GM12891 (cell line): ENCODE results near the gene HERPUD1.

Experiments used
- DNase-seq: peaks from one replicate; pipeline ENCODE4 v3.0.0; 2011; ENCODE audit warnings: low spot score; ENCODE audit not compliant: insufficient read length
- FAIRE-seq: peaks from 2 replicates; lab custom pipeline; 2011; peaks lifted over from hg19 to GRCh38; lab: Jason Lieb, UNC
- PAX5 ChIP-seq: IDR thresholded peaks from 2 replicates; pipeline ENCODE4 v1.6.1; 2011; ENCODE audit warnings: low read length, moderate library complexity, mild to moderate bottlenecking; ENCODE audit not compliant: insufficient read depth, severe bottlenecking
- POLR2A ChIP-seq: IDR thresholded peaks from 2 replicates; pipeline ENCODE4 v1.6.1; 2011; ENCODE audit warnings: low read depth, low read length, control low read depth
- POLR2AphosphoS5 ChIP-seq: IDR thresholded peaks from 2 replicates; pipeline ENCODE4 v1.6.1; 2011; ENCODE audit warnings: low read depth, low read length, control low read depth
- POU2F2 ChIP-seq: IDR thresholded peaks from 2 replicates; pipeline ENCODE4 v1.6.1; 2011; ENCODE audit warnings: low read depth, mild to moderate bottlenecking, control low read depth, low read length, moderate library complexity
- SPI1 ChIP-seq: IDR thresholded peaks from 2 replicates; pipeline ENCODE4 v1.6.1; 2011; ENCODE audit warnings: low read depth, low read length, control low read depth
- TAF1 ChIP-seq: IDR thresholded peaks from 2 replicates; pipeline ENCODE4 v1.6.1; 2011; ENCODE audit warnings: low read depth, low read length, control low read depth

The HERPUD1 gene

DNA sequence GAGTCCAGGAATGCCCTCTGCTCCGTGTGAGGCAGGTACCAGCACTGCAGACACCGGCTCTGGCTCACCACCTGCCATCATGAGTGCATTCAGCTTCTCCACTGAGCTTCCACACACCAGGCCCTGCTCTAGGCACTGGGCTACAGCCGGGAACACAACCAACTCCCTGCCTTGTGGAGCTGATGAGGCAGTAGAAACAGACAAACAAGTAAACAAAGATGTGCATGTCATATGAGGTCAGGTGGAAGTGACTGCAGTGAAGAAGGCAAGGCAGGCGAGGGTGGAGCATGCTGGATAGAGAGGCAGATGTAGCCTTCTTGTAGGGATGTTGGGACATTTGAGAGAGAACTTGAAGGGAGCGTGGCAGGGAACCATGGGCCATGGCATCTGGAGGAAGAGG lies 62.4 kb downstream of the HERPUD1 start:
- TF ChIP-seq PAX5 (no peak), POLR2A (no peak), TAF1 (no peak), SPI1 (no peak), POLR2AphosphoS5 (no peak), POU2F2 (no peak)
- FAIRE-seq (peak; percentile 20), DNase-seq (no peak)
